Vagina (tissue), 2 donors: ENCODE results near the gene SELENOO.

Experiments used
- POLR2A ChIP-seq, 2 donors: fragments of 450-650 bp; IDR thresholded peaks; one replicate each; pipeline ENCODE4 v1.6.1; 2017; ENCODE audit warnings: antibody characterized with exemption in 2 of 2, mild to moderate bottlenecking in 2 of 2, moderate library complexity in 2 of 2
- TF ChIP-seq, protein P1 (sequence below), 3 experiments: fragments of 450-650 bp in 2 of 3; fragments of 200-600 bp in 1 of 3; sonication (generic) in 1 of 3; IDR thresholded peaks; one replicate each; pipeline ENCODE4 v1.5.1; 2017 to 2019; ENCODE audit warnings: antibody characterized with exemption in 3 of 3, mild to moderate bottlenecking in 2 of 3, moderate library complexity in 2 of 3

DNA sequence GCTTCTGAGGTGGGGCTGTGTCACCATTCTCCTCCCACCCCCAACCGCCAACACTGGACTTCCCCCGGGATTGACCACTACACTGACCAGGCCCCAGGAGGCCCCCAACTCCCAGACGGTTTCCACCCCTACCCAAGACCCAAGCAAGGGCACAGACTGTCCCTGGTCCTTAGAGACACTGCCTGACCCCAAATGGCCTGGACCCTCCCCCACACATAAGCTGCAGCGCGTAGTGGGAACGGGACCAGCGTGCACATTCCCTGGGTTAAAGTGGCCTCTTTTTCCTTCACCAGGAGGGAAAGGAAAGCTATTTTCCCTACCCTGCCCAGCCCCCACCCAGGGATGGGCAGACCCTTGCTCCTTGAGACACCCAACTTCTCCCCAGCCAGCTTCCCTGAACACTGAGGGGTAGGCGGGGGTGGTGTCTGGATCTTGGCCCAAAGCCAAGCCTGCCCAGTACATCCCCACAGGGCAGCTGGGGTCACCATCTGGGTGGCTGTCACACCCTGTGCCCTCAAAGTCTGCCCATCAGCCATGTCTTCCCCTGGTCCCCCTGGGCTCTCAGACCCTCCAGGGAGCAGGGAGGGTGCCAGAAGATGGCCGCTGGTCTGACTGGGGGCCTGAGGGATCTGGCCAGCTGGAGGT, 62.3 kb downstream of the SELENOO start:
- no peak for TF ChIP-seq POLR2A (IDR thresholded peaks at IDR 0.05)
- TF ChIP-seq, protein P1, sequence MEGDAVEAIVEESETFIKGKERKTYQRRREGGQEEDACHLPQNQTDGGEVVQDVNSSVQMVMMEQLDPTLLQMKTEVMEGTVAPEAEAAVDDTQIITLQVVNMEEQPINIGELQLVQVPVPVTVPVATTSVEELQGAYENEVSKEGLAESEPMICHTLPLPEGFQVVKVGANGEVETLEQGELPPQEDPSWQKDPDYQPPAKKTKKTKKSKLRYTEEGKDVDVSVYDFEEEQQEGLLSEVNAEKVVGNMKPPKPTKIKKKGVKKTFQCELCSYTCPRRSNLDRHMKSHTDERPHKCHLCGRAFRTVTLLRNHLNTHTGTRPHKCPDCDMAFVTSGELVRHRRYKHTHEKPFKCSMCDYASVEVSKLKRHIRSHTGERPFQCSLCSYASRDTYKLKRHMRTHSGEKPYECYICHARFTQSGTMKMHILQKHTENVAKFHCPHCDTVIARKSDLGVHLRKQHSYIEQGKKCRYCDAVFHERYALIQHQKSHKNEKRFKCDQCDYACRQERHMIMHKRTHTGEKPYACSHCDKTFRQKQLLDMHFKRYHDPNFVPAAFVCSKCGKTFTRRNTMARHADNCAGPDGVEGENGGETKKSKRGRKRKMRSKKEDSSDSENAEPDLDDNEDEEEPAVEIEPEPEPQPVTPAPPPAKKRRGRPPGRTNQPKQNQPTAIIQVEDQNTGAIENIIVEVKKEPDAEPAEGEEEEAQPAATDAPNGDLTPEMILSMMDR (IDR thresholded peaks at IDR 0.05): no peak
